ENCODE results near the gene TNS3.

GRCh38 chr7:47345857-47346298 is 236.0 kb downstream of the TNS3 start:
- TF ChIP-seq CTCF (IDR thresholded peaks at IDR 0.05; ENCODE audit: low read depth, low read length, poor library complexity, severe bottlenecking) (no peak), EZH2phosphoT487 (IDR thresholded peaks at IDR 0.05; ENCODE audit: borderline replicate concordance, low read length) (no peak)

Data from DOHH2 (cell line).